NCI-H146 treated with DMSO at 0.1 percent for 48 hours (cell line): Measurements from ENCODE around the gene ALOX12B.

Experiments used
- DNase-seq: peaks from one replicate; lab custom pipeline; 2025; ENCODE audit not compliant: unreplicated experiment; lab: John Stamatoyannopoulos, UW

Gene ALOX12B

DNA sequence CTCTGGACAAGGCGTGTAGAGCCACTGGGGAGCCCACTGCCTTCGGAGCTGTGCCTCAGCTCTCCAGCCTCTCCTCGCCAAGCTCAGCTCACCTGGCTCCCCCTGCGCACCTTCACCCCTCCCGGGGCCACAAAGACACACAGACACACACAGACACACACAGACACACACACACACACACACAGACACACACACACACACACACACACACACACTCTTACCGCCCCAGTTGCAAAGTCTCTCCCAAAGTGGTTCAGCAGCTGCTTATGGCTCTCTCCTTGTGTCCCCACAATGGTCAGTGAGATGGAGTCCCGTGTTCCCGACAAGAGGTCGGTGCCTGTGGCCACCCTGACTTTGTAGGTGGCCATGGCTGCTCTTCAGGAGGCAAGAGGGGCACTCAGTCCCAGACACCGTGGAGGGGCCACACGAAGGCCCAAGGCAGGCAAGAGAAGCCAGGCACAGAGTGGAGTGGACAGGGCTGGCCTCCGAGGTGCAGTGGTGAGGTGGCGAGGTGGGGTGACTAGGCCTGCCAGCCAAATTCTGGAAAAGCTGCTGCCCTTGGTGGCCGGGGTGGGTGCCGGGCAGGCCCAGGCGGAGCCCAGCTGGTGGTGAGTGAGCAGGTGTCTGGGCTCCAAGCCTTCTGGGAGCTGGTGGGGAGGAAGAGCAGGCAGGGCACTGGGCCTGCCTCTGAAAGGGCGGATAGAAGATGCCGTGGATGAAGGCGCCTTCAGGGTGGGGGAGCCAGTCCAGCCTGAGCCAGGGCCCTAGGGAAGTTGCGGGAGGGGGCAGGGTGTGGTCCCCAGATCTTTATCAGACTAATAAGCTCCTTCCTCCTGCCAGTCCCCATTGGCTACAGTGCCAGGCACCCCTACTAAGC is at the start of gene ALOX12B:
Gene ALOX12B (minus strand): TSS at position 642 of the 877 bp plus-strand sequence. CDS start 274 bp downstream, at position 368.
- no peak for DNase-seq

DNA sequence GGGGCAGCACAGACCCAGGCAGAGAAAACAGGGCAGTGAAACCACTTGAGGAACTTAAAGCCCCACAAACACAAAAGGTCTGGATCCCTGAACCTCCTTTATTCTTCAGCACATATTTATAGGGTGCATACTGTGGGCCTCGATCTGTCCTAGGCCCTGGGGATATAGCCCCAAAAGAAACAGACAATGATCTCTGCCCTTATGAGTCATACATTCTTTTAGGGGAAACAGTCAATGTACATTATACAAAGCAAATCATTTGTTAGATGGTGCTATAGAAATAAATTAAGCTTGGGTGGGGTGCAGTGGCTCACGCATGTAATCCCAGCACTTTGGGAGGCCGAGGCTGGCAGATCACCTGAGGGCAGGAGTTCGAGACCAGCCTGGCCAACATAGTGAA is 46.4 kb upstream of the ALOX12B start:
- DNase-seq = no peak

DNA sequence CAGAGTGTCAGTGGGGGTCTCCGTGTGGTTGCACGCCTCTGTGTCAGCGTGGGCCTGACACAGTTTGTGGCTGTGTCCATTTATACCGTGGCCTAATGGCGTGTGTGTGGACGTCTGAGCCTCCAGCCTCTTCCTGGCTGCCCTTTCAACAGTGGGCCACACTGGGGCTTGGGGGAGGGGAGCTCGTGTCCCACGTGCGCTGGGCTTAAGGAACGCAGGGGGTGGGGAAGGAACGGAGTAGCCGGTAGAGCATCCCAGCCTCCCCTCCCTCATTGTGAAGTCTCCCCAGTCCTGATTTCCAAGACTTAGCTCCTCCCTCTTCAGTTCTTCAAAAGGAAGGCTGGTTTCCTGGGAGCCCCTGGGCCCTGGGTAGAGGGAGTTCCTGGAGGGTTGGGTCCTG is 45.9 kb upstream of the ALOX12B start:
- no peak for DNase-seq

DNA sequence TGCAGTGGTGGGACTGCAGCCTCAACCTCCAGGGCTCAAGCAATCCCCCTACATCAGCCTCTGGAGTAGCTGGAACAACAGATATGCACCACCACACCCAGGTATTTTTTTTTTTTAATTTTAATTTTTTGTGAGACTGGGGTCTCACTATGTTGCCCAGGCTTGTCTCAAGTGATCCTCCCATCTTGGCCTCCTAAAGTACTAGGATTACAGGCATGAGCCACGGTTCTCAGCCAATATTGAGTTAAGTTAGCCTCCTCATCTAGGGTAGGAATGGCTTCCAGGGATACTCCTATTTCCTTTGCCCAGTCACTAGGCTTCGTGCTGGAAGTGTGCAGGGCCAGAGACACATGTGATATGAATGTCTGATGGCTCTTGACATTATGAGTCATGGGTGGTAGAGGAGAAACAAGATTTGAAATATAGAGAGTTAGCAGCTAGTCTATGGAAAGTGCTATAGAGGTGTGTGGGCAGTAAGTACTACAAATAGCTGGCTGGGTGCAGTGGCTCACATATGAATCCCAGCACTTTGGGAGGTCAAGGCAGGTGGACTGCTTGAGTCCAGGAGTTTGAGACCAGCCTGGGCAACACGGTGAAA is 44.4 kb upstream of the ALOX12B start:
- no peak for DNase-seq

DNA sequence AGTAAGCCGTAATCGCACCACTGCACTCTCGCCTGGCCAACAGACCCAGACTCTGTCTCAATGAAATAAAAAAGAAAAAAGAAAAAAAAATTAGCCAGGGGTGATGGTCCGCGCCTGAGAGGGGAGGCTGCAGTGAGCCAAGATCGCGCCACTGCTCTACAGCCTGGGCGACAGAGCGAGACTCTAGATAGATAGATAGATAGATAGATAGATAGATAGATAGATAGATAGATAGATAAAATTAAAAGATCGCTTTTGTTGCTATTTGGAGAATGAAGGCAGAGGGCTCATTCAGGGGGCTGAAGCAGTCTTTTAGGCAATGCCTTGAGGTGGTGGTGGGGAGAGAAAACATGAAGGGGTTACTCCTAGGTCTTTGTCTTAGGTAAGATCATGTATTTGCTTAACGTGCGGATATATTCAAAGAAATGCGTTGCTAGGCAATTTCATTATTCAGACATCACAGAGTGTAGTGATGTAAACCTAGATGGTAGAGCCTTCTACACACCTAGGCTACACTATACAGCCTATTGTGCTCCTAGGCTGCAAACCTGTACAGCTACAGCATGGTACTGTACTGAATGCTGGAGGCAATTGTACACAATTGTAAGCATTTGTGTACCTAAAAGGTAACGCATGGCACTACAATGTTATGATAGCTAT is 40.7 kb upstream of the ALOX12B start:
- DNase-seq = peak; percentile 17

DNA sequence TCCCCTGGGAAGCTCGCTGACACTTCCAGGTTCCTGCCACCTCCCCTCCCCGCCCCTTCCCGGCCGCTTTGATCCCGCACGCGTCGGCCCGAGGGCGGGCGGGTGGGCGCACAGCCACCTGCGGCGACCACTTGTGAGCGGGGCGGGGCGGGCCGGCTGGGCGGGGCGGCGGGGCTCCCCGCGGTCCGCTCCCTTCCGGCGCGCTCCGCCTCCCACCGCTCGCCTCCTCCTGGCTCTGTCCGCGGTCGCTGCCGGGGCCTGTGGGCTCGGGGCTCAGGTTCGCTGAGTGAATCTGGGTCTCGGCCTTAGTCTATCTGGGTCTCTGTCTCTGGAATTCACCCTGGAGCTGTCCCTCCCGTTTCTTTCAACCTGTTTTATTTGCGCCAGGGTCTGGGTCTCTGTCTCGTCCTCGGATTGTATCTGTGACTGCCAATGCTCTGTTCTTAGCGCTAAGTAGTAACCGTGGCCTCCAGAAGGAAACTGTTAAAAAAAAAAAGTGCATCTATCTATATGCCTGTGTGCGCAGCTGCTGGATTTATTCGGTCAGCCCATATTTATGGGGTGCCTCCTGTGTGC is 39.1 kb upstream of the ALOX12B start:
- peak; percentile 47 for DNase-seq

DNA sequence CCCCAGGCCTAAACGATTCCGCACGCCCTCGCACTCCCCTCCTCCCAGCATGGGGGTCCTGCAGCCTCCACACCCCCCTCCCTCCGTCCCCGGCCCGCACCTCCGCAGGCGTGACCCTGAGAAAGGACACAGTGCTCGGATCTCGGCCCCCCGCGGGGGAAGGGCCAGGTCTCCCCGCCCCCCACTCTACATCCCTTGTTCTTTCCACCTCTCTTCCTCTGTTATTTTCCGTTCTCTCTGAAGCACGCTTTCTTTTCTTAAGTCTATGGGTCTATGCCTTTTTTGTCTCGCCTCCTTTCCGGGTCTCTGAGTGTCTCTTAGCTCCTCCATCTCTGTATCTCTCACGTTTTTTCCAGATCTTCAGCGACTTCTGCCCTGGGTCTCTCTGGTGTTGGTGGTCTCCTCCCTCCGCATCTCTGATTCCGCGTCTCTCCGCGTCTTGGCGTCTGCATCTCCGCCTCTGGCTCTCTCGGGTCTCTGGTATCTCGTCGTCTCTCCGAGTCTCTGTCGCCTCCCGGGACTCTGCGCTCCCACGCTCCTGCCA is 38.5 kb upstream of the ALOX12B start:
- no peak for DNase-seq

DNA sequence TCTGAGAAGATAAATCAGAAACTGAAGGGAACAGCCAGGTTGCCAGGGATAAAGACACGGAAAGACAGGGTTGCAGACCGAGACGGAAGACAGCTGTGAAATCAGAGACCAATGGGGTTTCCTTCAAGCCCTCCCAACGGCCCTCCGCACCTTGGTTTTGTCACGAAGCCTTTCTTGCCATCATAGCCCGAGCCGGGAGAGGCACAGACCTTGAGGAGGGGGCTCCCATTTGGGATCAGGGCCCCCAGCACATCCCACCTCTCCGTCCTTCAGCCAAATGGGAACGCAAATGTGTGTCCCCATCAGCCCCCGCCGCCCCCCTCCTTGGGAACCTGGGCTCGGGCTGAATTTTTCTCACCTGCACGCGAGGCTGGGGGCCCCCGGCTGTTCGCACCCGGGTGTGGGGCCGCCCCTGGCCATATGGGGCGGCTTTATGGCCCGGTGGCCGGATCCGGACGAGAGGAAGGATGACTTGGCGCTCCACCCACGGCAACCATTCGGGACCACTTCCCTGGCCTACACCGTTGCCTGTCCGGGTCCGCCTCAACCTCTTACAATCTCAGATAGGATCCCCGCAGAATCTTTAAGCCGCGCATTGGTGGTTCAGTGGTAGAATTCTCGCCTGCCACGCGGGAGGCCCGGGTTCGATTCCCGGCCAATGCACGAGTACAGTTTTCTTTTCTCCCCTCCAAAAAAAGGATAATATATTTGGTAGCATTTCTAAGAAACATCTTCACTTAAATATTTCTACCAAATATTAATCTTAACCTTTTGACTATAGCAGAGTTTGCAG is 37.8 kb upstream of the ALOX12B start:
- DNase-seq = peak; percentile 50

DNA sequence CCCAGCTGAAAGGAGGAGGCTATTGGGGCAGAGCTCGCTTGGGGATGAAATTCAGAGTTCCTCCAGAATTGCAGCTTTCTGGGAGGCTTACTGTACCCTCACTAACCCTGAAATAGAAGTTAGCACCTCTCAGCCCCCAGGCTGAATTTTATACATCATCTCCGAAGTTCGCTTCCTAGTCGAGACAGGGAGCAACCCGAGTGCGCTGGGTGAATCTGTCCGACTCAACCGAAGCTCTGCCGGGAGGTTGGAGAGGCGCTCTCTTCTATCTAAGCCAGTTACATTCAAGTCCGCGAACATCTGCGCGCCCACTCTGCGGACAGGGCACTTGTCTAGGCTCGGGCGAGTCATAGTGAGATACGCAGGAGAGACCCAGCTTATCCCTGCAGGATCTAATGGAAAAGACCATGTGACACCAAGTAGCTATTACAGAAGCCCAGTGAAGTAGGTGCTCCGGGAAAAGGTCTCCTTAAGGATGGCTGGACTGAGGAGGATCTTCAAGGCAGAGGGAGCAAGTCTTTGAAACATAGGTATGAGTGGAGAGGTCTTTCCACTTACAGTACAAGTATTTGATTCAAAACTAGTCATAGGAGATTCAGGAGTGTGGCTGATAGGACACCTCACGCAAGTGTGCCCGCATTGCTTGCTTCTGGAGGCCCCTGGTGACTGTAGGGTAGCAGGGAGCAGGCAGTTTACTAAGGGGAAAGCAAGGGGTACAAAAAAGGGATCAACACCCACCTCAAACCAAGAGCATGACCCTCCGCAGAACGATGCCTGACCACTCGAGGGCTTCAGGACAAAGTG is 37.0 kb upstream of the ALOX12B start:
- DNase-seq = no peak

DNA sequence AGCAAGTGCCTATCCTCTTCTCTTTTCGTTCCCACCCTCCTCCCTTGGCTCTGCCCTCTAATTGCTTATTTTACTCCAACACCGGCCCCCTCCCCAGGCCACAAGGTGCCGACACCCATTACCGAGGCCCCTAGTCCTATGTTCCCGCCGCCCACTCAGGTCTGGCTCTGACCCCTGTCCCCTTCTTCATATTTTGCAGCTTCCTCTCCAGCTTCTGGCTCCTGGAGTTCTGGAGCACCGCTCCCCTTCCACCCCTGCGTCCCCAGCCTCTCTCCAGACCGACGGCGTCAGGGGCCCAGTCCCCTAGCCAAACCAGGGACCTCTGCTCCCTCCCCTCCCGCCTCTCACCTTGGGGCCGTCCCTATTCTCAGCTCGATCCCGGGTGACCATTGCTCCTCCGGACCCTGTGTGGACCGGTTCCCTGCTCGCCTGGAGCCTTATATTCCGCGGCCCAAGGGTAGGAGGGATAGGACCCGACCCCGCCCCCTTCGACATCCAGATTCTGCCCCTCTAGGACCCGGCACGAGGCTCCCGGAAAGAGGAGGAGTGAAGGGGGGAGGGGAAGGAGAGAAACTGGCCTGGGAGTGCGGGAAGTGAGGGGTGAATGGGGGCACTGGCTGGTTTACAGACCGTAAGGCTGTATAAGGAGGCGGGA is 36.3 kb upstream of the ALOX12B start, which contains the start of gene HES7:
Gene HES7 (minus strand): TSS at position 412 of the 655 bp plus-strand sequence. CDS start 22 bp downstream, at position 390.
- no peak for DNase-seq

DNA sequence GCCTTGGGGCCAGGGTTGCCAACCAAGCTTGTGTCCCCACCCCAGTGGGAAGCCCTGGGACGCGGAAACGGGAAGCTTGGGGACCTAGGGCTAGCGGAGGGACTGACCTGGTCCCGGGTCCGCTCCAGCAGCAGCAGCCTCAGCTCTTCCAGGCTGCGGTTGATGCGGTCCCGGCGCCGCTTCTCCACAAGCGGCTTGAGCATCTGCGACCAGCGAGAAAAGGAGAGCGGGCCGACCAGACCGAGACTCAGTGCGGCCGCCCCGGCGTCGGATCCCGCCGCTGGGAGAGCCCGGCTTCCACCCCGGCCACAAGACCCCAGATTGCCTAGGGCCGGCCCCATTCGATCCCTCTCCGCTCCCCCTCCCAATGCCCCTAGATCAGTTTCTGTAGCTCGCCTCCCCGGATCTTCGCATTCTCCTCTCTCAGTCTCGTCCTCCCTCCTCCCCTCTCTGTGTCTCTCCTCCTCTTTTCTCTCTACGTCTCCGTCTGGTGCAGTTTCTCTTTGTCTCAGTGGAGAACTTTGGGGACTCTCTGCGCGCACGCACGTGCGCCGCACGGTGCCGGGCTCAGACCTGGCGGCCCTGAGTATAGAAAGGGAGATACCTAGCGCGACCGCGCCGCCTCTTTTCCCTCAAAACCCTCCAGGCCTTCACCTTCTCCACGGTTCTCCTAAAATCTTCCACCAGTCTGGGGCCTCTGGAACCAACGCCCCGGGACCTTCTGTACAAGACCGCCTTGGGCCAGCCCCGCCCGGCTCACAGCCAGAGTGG is 35.6 kb upstream of the ALOX12B start:
- DNase-seq = no peak

DNA sequence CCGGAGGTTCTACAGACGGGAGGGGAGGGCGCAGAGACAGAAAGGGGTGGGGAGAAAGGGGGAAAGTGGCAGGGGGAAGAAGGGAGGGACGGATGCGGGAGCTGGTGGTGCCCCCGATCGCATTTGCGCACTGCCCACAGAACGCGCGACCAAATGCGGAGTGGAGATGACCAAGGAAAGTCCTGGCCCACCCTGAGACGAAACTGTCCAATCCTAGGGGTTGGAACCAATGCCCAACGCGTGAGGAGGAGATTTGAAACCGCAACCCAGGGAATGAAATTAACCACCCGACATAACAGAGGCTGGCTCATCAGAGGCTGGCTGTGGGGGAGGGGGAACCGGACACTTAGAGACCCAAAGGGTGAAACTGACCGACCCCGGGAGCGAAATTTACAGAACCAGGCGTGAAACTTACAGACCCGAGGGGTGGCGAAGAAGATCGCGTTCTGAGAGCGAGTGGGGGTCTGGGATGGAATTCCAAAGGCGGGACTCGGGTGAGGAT is 35.0 kb upstream of the ALOX12B start:
- no peak for DNase-seq

DNA sequence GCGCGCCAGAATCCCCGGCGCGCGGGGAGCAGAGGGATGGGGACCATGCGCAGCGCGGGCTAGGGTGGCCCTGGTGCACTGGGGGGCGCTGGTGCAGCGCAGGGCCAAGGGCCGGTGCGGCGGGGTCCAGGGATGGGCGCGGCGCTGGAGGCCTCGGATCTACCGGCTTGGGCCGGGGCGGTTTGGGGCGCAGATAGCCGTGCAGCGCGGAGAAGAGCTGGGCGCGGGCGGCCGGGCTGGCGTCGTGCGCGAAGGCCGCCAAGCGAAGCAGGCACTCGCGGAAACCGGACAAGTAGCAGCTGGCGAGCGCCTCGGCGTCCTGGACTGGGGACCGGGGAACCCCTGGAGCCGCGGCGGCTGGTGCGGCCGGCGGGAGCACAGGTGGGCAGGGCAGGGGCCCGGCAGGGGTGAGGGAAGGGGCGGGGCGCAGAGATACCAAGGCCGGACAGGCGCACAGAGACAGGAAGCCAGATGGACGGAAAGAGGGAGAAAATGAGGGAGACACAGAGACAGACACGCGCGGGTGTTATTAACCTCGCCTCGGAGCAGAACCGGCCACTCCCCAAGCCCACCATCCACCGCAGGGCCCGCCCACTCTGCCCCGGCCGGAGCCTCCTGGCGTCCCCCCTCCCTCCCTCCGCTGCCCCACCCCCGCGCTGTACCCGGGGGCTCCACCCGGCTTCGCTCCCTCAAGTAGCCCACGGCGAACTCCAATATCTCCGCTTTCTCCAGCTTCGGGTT is 34.3 kb upstream of the ALOX12B start:
- peak; percentile 40 for DNase-seq

DNA sequence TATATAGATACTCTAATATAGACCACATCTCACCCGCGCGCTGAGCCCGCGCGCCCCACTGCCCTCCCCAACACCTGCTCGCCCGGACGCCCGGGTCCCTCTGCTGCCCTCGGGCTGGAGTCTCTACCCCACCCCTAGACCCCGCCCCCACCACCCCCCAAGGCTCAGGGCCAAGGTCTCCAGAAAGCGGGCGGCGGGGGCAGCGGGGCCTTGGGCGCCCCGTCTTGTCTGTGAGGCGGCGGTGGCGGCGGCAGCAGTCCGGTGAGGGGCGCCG is 33.8 kb upstream of the ALOX12B start:
- DNase-seq = peak; percentile 61

DNA sequence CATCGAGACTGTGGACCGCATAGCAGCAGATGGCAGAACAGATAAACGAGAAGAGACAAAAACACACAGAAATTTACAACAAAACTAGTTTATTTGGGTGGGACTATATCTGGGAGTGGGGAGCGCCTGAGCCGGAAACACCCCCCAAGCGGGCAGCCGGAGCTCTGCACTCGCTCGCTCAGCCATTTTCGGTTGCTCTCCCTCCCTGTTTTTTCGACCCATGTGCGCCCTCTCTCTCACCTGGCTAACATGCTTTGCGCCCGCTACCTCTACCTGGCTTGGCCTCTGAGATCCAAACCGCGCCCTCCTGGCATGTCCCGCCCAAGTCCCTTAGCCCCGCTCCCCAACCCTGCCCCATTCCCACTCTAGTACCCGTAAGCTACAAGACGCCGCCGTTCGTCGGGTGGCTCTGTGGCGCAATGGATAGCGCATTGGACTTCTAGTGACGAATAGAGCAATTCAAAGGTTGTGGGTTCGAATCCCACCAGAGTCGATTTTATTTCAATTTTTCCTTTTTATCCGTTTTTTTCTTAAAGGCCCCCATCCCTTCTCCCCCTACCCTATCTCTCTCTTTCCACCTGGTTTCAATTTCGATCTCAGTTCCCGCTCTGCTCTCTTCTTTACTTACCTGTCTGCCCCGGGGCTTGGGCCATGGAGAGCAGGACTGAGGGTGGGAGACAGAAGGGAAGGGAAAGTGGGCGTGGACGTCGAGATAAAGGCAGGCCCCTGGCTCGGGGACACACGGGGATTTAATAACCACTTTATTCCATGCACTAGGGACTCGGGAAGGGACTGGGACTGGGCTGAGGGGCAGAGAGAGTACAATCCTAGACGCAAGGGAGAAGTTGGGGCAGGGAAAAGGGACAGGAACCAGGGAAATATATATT is 33.2 kb upstream of the ALOX12B start:
- peak; percentile 84 for DNase-seq

DNA sequence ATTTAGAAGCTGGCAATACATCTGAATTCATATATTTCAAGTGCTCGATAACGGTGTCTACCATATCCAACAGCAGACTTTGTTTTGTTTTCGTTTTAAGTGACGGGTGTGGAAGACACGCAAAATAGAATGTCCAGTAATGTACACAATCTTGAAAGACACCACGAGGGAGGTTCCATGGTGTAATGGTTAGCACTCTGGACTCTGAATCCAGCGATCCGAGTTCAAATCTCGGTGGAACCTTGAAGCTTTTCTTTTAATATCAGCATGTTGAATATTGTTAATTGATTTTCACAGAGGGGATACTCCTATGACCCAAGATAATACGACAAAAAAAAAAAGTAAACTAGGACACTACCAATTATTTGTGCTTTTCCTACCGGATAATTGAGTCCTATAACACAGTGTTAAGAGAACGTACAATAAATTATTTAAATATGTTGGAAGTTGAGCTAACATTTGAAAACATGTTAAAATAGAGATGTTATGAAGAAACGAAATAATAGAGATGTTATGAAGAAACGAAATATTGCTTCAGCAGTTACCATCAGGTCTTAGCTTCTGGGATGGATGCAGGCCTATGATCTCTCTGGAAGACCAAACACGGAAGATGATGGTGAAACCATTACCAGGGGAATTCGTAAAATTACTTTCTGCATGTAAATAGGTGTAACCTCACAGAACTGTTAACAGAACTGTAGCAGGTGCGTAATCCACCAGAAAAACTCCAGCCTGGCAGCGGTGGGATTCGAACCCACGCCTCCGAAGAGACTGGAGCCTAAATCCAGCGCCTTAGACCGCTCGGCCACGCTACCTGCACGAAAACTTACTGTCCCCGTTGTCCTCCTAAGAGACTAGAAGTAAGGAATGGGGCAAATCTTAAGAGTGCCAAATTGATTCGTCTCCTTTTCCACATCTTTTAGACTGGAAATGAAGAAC is 32.3 kb upstream of the ALOX12B start:
- peak; percentile 89 for DNase-seq
